Iris pigment epithelial cell (primary cell): ENCODE measurements around the gene TMEM164.

Experiments
- DNase-seq: peaks from one replicate; pipeline ENCODE4 v3.0.0-alpha.2; 2011; ENCODE audit warnings: low read depth

Gene TMEM164

DNA sequence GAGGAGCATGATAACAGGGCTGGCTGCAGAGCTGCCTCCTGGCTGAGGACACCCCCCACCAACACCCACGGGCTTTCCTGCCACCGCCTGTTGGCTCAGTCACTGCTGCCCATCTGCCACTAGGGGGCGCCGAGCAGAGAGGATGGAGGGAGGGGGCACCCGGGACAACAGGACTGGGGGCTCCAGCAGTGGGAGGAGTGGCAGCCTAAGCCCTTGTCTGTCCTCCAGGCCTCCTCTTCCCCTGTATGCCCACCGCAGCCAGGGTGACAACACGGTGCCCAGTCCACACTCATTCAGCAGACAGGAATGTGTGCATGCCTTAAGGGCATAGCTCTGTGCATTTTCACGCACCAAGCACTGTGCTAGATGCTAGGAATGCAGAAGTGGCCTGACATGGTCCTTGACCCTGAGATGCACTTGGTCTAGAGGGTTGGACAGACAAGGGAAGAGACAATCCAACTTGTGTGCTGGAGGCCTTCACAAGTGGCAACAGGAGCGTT lies 165.1 kb downstream of the TMEM164 start:
- no peak for DNase-seq

- DNase-seq, result peak; percentile 68
Observed at GRCh38 chrX:110168585-110168984, 165.7 kb downstream of the TMEM164 start.

GRCh38 chrX:110170029-110170428 lies 167.1 kb downstream of the TMEM164 start:
- DNase-seq, result no peak

GRCh38 chrX:110171442-110171841 lies 168.5 kb downstream of the TMEM164 start:
- DNase-seq, result no peak

DNA sequence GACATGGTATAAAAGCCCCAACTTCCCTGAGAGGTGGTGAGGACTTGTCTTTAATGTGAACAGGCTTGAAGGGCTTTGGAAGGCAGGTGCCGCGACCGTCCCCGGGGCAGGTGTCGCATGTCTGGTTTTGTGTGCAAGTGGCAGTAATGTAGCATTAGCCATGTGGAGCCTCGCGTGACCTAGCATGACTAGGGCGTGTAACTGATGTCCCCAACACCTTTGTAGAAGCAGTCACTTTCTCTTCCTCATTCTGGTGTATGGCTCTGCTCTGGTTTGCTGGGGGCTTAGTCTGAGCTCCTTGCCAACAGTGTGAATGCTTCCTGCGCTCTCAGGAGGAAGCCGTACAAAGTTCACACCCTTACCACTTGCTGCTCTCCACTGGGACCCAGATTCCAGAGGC lies 169.3 kb downstream of the TMEM164 start:
- DNase-seq, result no peak

DNA sequence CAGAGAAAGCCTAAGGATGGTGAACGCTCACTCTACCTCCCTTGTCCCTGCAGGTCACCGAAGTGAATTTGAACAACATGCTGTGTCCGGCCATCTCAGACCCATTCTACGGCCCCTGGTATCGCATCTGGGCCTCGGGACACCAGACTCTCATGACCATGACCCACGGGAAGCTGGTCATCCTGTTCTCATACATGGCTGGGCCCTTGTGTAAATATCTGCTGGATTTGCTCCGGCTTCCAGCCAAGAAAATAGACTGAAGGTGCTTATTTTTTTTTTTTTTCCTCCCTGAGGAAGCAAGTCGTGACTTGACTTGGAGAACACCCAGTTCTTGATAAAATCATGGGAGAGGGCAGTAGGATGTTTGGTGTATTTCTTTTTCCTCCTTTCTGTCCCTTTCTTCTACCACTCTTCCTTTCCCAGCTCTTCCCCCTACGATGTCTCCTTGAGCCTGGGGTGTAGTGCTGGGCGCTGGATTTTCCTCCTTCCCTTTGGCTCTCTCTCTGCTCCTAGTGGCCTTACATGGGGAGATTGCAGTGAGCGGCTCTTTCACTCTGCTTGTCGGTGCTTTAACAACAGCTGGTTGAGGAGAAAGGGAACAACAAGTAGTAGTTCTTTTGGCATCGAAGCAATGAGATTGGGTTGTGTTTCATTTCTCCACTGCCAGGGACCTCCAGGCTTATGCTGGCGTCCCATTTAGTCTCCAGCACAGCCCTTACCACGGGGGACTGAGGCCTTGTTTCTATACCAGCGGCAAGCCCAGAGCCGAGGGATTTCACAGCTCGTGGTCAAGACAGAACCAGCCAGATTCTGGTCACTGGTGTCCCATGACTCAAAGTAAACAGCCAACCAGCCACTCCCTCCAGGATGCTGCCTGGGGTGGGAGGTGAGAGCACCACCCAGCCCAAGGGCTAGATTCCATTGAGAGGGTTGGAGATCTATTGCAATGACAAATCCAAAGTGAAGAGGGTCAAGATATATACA lies 170.6 kb downstream of the TMEM164 start:
- peak; percentile 23 for DNase-seq

DNA sequence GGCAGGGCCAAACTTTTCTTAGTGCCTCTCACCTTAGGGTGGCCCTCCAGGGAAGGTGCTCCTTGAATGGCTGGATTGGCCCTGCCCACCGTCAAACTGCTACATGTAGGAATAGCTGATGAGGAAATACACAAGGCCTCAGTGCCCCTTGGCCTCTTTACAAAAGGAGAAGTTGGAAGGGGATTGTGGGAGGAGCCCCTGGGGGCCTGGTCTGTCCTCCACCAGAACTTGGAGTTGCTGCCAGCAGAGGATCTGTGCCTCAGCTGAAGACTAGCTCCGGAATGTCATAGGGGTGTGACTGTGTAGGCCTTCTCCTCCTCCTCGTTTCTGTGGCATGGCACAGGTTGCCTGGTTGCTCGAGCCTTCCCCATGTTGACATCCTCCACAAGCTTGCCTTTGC lies 172.2 kb downstream of the TMEM164 start:
- no peak for DNase-seq

DNA sequence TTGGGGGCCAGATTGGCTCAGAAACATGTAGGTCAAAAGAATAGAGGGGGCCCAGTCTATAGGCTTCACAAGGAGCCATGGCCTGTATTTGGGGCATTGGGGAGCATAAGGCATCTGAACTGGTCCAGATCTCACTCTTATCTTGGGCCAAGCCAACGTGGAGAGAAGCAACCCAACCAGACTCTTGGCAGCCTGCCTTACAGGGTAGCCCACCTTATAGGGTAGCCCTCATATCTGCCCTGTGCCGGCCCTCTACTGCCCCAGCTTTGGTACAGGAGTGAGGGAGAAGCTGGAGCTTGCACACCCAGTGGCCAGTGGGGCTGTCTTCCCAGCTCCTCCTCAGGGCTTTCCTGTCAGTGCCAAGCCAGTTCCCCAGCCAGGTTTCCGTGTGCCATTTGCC lies 172.8 kb downstream of the TMEM164 start:
- no peak for DNase-seq

DNA sequence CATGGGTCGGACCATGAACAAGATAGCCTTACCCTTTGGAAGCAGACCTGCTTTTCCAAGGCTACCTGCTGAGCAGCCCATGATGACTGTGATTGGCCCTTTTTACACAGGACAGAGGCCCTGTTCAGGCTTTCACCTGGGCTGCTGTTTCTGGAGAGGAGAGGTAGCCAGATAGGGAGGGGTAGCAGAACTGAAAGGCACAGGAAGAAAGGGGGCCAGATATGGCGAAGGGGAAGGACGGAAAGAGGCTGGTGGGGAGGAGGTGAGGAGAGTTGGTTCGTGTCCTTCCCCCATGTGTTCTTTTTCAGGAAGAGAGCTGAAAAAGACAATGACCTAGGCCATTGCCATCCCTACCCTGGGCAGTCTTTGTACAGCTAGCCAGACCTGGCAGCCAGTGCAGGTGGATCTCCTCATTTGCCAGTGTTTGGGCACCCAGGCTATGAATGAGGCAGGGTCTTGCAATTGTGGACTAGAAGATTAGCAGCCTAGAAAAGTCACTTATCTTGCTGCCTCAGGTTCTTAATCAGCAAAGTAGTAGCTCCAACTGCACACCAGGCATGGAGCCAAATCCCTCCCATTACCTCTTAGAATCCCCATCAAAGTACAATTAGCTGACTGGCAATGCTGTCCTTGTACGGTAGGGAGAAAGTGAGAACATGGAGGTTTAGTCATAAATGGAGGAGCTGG lies 175.4 kb downstream of the TMEM164 start:
- no peak for DNase-seq

DNA sequence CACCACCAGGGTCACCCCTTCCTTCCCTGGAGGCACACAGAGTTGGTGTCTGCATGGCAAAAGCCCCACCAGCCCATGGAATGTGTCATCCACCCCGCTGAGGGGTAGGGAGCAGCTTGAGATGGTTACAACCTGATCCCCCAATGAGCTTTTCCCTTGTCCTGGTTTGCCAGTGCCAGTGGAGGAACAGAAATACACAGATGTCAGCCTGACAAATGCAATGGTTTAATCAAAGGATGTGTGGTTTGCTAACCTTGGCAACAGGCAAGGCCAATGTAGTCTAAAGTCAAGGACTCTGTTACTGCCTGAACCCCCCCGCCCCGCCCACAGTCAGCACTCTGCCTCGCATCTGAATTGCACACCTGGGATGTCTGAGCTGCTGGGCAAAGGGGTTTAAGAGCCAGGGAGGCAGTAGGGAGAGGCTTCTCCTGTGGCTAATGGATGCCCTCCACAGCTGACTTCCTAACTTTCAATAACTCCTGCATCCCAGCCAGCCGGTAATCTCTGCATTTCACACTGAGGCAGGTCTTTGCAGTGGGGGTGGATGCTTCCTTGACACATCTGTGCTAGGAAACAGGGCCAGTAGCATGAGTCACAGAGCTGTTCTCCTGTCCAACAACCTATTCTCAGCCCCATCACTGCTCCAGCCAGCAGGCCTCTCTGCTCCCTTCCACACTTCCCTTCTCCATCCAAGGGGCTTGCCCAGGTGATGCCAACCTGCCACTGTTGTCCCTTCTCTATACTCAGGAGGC lies 177.4 kb downstream of the TMEM164 start:
- peak; percentile 81 for DNase-seq

DNA sequence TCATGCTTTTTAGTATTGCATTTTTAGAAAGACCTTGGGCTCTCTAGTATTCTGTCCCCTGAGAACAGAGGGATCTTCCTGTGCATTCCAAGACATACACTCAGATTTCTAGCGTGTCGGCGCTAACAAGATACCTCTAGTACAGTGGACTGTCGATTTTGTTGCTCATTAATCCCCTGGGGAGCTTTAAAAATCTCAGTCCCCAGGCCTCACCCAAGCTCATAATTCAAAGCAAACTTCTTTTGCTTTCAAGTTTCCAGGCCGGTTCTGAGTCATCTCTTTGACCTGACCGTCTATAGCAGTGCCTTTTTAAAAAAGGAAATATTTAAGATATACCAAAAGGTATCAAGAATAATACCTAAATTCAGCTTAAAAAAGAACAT lies 178.0 kb downstream of the TMEM164 start:
- peak; percentile 50 for DNase-seq

- no peak for DNase-seq
Observed at GRCh38 chrX:110181459-110182137, 178.7 kb downstream of the TMEM164 start.

- DNase-seq, result peak; percentile 27
Observed at GRCh38 chrX:110182362-110182761, 179.4 kb downstream of the TMEM164 start.

GRCh38 chrX:110182865-110183264 lies 180.0 kb downstream of the TMEM164 start:
- no peak for DNase-seq

- DNase-seq, result no peak
Observed at GRCh38 chrX:110183314-110183713, 180.4 kb downstream of the TMEM164 start.

DNA sequence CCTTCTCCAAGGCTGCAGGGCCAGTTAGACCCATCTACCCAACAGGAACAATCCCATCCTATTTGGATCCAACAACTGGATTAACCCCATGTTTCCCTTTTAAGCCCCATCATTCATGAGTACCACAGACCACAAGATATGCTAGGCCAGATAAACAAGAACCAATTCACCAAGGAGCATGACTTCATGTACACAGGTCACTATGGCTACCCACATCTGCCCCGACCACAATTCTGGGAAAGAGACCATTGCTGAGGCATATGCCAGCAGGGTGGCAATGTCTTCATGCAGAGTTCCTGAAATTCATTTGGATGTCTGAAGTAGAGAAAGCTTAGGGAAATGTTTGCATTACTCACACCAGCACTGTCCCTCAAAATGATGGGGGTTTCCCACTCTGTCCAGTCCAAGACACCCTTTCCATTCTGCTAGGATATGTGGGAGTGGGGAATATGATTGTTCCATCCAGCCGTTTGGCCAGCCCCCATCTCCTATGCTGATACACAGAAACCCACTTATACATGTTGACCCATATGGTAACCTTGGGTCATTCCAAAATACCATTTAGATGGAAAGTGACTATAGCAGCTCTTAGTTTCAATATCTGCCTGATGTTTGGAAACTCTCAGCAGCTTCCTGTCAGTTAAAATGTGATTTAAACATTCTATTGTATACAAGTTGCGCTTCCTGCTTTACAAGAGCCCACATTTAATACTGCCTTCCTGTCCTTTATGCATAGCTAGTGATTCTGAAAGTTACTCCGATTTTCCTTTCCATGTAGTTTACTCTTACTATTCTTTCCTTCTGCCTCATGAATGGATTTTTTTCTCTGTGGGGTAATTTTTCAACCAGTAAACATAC lies 186.0 kb downstream of the TMEM164 start:
- DNase-seq, result no peak

- DNase-seq, result no peak
Observed at GRCh38 chrX:110192516-110192915, 189.6 kb downstream of the TMEM164 start.

DNA sequence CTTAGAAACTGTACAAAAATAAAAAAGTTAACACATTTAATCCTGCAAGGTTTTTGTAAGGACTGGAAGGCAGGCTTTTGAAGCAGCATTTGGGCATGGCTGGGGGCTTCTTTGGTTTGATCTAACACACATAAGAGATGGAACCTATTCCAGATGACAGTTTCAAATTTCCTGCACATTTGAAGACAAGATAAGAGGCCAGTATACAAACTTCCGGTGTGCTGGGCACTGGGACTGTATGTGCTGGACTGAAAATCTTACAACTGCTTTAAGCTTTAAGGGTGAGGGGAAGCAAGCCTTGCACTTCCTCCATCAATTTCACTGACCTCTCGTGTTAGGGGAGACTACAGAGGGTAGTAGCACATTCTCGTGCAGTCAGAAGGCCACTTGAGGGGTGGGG lies 192.1 kb downstream of the TMEM164 start:
- no peak for DNase-seq

DNA sequence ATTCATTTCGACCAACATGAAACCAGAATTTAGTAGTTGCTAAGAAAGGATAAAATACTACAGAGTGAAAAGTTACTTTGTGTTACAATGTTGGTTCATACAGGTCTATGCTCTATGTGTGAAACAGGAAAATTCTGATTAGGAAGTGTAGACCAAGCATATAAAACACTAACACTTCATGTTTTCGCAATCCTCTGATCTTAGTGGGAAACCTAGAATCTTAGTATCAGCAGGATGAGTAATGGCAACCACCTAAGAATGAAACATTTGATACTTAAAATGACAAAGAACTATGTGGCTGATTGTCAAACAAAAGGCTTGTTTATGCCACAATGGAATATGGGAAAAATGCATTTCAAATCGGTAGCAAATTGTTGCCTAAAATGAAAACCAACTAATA lies 198.9 kb downstream of the TMEM164 start:
- DNase-seq, result peak; percentile 41

GRCh38 chrX:110204986-110205385 lies 202.1 kb downstream of the TMEM164 start:
- peak; percentile 78 for DNase-seq

- DNase-seq, result no peak
Observed at GRCh38 chrX:110208092-110208491, 205.2 kb downstream of the TMEM164 start.
